HT1080 (cell line): Measurements from ENCODE around the gene DTNB. TPM values are rescaled to one million over a fixed set of nuclear protein-coding genes. Genes with fewer than 3 reads are reported as not detected.

Experiments
- DNase-seq: peaks from one replicate; pipeline ENCODE4 v3.0.0-alpha.2; 2015; ENCODE audit warnings: low read depth
- total RNA-seq: library from RNA; depleted of rRNA; stranded (reverse); fragments of >200 nt; shearing (Covaris generic); gene quantifications from 2 replicates; pipeline ENCODE4 v1.2.3, GENCODE V29; 2014

The DTNB gene
- total RNA-seq, 1 experiment from 2014 or later: 6.0 TPM

DNA sequence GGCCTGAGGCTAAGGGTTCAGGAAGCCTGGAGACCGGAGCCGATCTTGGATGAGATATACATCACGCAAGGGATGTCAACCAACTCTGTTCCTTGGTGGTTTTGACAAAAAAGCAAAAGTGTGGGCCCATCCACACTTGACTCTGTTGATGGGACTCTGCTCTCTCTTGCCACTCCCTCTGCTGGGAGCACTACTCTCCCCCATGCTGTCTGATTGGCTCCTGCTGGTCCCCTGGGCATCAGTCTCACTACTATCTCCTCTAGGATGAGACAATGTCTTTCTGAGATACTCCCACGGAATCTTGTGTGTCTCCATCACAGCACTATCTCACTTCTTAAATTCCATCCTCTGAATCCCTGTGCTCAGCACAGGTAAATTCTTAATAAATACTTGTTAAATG, 274.8 kb downstream of the DTNB start:
- DNase-seq: no peak

- DNase-seq: no peak
Observed at GRCh38 chr2:25397777-25398176, 275.6 kb downstream of the DTNB start.

GRCh38 chr2:25389161-25389560, 284.2 kb downstream of the DTNB start:
- DNase-seq: no peak

DNA sequence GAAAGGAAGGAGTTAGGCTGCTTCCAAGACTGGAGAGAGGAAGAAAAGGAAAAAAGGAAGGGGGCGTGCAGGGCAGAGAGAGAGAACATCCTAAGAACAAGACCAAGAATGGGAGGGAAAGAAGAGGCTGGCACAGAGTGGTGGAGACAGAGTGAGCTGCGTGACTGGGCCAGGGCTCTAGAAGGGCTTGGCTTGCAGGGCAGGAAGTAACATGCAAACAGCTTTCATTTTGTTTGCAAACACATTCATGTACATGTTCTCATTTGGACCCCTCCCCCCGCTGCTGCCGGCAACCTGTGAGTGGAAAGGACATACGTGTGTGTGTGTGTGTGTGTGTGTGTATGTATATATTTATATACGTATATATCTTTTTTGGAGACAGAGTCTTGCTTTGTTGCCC, 284.9 kb downstream of the DTNB start:
- no peak for DNase-seq

DNA sequence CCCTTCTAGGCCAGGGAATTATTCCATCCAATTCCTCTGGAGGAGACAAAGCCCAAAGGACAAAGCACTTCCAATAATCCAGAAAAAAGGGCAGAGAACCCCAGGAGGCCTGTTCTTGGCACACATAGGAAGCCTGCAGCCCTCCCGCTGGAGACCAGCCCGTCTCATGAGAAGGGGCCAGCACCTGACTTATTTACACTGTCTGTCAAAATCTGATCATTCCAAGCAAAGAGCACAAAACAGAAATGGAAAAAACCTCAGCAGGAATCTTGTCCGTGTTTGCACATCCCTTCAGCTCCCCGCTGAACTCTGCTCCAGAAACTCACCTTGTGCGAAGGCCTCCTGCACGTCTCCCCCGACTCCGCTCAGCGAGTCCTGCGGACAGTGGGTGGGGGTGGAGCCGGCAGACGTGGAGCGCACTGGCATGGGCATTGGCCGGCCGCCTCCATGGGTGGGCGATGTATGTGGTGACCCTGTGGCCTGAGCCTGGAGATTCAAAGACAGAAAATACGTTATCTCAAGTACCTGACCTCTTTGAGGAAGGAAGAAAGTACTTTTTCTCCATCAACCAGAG, 285.4 kb downstream of the DTNB start:
- DNase-seq: no peak

DNA sequence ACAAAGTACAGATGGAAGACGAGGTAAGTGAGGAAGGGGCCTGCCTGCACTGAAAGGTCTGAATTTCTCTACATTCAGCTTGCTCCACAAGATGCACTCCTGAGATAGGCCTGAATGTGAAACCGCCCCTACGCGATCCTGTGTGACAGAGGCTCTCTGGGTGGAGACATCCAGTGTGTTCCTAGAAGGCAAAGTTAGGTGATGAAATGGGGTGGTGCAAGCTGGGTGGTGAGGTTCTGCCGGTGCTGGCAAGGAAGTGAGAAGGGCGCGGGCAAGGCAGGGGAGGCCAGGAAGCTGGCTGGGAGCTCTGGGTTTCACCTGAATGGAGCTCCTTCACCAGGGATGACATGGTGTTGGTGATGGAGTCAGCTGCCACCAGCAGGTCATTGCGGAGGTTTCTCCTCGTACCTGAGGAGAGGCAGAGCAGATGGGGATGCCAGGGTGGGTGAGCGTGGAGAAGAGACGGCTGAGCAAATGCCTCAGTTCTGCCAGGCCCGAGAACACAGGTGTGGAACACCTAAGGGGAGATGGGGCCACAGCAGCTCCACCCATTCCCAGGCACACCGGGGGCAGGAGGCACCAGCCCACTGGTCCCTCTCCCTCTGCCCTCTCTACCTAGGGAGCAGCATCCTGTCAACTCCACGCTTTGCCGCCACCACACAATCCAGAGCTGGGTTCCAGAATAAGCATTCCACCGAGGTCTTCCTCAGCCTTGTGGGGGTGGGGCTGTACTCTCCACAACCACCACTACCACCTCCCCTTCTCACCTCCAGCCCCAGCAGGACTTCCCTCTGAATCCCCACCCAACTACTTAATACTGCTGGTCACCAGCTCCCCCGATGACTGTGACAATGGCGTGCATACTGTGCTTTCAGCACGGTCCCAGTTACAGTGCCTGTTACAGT, 286.2 kb downstream of the DTNB start:
- DNase-seq: no peak

GRCh38 chr2:25385910-25386309, 287.5 kb downstream of the DTNB start:
- DNase-seq: no peak

DNA sequence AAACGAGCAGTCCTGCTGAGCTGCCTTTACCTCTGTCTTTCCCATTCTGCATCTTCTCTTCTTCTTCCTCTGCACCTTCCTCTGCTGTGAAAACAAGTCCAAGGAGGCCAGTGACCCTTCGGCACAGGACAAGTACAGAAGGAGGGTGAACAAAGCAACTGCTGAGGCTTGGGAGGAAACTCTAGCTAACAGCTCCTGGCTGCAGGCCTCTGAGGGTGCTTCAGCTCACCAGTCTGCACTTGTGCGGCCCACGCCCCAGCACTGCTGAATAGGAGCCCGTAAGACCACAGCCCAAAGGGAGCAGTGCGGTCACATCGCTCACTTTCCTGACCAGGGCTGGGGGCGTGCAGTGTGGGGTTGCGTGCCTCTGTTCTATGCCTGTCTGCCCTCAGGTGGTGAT, 289.6 kb downstream of the DTNB start:
- DNase-seq: no peak

DNA sequence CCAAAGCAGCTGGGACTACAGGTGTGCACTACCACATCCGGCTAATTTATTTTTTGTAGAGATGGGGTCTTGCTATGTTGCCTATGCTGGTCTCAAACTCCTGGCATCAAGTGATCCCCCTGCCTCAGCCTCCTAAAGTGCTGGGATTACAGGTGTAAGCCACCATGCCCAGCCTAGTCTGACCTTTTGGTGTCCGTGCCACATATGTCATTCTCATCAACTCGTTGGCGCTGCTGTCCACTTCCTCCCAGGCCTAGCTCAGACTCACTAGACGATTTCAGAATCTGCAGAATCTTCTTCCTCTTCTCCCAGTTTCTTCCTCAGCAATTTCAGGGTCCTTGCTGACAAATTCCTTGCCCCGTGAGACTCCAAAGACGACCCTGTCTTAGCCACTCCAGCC, 291.9 kb downstream of the DTNB start:
- no peak for DNase-seq

DNA sequence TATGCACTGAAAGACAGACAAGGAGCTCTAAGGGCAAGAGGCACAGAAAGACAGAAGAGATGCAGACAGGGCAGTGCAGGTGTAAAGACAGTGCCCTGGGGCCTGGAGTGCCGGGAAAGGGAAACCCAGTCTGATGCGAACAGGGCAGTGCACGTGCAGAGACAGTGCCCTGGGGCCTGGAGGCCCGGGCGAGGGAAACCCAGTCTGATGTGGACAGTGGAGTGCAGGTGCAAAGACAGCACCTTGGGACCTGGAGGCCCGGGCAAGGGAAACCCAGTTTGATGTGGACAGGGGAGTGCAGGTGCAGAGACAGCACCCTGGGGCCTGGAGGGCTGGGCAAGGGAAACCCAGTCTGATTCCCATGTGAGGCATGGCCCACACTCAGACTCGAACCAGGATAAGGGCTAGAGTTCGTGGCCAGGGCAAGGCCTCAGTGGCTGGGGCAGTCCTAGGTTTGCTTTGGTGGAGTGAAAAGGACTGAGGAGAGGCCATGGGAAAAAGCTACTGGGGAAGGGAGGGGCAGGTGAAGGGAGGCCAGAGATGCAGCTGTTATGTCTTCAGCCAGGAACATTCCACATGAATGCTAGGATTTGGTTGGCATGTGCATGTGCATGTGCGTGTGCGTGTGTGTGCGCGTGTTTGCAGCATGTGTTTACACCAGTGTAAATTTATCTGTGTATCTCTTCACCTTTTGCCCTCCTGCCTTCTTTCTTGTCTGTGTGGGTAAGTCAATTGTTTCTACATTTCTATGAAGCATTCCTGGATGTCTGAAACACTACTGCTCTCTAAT, 292.6 kb downstream of the DTNB start:
- no peak for DNase-seq

GRCh38 chr2:25380023-25380422, 293.4 kb downstream of the DTNB start:
- DNase-seq: no peak

DNA sequence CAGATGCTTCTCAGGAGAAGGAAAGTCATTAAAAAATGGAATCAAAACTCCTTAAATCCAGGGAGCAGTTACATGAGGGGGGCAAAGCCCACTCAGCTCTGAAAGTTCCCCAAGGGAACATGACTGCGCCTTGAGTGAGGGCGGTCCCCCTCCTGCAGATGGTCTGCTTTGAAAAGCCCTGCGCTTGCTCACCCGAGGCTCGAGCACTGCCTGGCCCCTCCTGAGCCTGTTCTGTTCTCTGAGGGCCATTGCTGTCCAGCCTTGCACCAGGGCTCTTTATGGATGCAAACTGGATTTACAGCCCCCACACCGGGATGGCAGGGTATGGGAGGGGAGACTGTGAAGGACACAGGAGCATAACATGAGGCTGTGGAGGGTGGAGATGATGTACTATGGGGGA, 293.8 kb downstream of the DTNB start:
- DNase-seq: no peak

- peak; percentile 84 for DNase-seq
Observed at GRCh38 chr2:25378731-25379490, 294.5 kb downstream of the DTNB start.

DNA sequence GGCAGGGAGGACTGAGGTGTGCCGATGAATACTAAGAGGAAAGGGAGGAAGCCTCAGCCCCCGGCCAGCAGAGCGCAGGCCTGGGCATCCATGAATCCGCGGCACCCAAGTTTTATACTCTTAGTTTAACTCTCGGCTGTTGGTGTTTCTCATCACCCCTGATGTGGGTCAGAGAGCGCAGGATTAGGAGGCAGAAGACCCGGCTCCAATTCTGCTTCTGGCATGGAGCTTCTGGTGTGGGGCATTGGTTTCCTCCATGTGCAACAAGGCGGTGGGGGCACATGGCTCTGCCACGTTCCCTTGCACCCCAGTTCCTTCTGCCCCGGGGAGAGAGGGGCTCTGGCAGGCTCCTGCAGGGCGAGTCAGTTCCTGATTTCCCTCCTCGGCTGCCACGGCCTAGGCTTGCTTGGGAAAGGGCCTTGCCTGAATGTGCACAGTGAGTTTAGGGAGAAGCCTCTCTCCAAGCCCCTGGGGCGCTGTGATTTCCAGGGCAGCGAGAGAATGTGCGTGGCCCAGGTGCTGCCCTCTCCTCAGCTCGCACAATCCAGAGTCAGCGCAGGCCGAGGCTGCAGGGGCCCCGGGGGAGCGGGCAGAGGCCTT, 295.5 kb downstream of the DTNB start:
- no peak for DNase-seq

- peak; percentile 84 for DNase-seq
Observed at GRCh38 chr2:25376750-25377621, 296.4 kb downstream of the DTNB start.

DNA sequence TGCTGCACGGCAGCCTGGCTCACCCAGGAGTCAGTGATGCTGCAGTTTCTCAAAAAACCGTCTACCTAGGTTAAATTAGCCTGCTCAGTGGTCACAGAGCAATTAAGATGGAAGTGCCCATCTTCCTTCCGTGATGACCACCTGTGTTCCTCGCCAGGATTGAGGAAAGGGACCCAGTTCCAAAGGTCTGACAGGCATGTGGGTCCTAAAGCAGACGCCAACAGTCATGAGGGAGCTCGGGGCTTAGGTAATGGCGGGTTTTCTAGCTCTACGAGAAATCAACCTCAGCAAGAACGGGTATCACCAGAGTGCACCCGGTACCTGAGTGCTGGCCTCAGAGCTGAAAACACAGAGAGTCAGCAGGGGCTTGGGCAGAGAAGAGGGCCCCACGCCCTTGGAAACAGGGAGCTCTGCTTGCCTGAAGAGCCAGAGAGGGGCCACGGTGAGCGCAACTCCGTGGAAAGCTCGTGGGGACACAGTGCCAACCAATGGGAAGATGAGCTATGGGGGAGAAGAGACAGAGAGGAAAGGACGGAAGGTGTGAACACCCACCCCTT, 297.3 kb downstream of the DTNB start:
- no peak for DNase-seq

GRCh38 chr2:25375371-25375988, 297.9 kb downstream of the DTNB start:
- no peak for DNase-seq

GRCh38 chr2:25374827-25375226, 298.6 kb downstream of the DTNB start:
- no peak for DNase-seq

DNA sequence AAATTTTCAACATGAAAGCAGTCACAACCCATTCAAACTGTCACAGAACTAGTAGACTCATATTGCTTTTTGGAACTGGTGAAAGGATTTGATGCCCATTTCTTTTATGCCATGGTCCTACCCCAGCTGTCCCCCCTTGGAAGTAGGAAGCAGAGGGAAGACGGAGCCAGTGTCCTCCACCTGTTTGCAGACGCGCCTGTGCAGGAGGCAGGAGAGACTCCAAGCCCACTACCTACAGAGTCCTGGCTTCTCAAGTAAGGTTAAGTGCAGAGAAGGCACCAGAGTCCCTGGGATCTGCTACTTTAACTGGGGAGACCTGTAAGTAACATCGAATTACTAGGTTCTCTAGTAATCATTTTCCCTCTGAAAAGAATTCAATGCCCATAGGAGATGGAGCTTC, 299.0 kb downstream of the DTNB start:
- no peak for DNase-seq
